Smooth muscle cell (in vitro differentiated cells): ENCODE measurements around the gene VAMP2. TPM values are rescaled to one million over a fixed set of nuclear protein-coding genes. Genes with fewer than 3 reads are reported as not detected.
A peak's percentile ranks its signal among the peaks of the same experiment; 100 is the strongest.

Experiments used
- DNase-seq: peaks from one replicate; lab custom pipeline; 2025; ENCODE audit not compliant: unreplicated experiment; lab: John Stamatoyannopoulos, UW
- H2AFZ ChIP-seq: fragments of 200-600 bp; sonication (generic); 2 replicates; pipeline ENCODE4 v1.6.0; 2016; ENCODE audit warnings: antibody characterized with exemption, low read depth, mild to moderate bottlenecking
- H3F3A ChIP-seq: fragments of 200-600 bp; sonication (generic); 2 replicates; pipeline ENCODE4 v1.6.0; 2017; ENCODE audit warnings: antibody characterized with exemption, low read depth
- H3K27ac ChIP-seq: fragments of 200-600 bp; sonication (generic); 2 replicates; pipeline ENCODE4 v1.5.1; 2016; ENCODE audit warnings: low read depth, mild to moderate bottlenecking
- H3K27me3 ChIP-seq: fragments of 200-600 bp; sonication (generic); 2 replicates; pipeline ENCODE4 v1.6.1; 2016; ENCODE audit warnings: low read depth, mild to moderate bottlenecking
- H3K36me3 ChIP-seq: fragments of 200-600 bp; sonication (generic); 2 replicates; pipeline ENCODE4 v1.5.1; 2016; ENCODE audit warnings: low read depth
- H3K4me1 ChIP-seq: fragments of 200-600 bp; sonication (generic); 2 replicates; pipeline ENCODE4 v1.5.1; 2016; ENCODE audit warnings: low read depth
- H3K4me2 ChIP-seq: fragments of 200-600 bp; sonication (generic); 2 replicates; pipeline ENCODE4 v1.6.0; 2016; ENCODE audit warnings: mild to moderate bottlenecking
- H3K4me3 ChIP-seq: fragments of 200-600 bp; sonication (generic); 2 replicates; pipeline ENCODE4 v1.5.1; 2016; ENCODE audit warnings: mild to moderate bottlenecking
- H3K79me2 ChIP-seq: fragments of 200-600 bp; sonication (generic); 2 replicates; pipeline ENCODE4 v1.6.0; 2016; ENCODE audit warnings: low read depth, mild to moderate bottlenecking
- H3K9ac ChIP-seq: fragments of 200-600 bp; sonication (generic); 2 replicates; pipeline ENCODE4 v1.6.0; 2016; ENCODE audit warnings: low read depth
- H3K9me3 ChIP-seq: fragments of 200-600 bp; sonication (generic); replicated peaks from 2 replicates; pipeline ENCODE4 v1.5.1; 2016; ENCODE audit warnings: low read depth
- H4K20me1 ChIP-seq: fragments of 200-600 bp; sonication (generic); 2 replicates; pipeline ENCODE4 v1.6.0; 2016; ENCODE audit warnings: low read depth
- WGBS: methylation state at CpG from one replicate; pipeline ENCODE4 v1.1.7; 2016; ENCODE audit warnings: low lambda C conversion rate; 5-methylcytosine and 5-hydroxymethylcytosine counted together
- polyA plus RNA-seq: library from polyadenylated mRNA; unstranded; fragments of >200 nt; fragmentation: Nextera tagmentation; extraction: Ambion mirVana; gene quantifications from 2 replicates; pipeline ENCODE4 v1.2.1, GENCODE V29; 2016
- total RNA-seq: library from RNA; depleted of rRNA; stranded (reverse); fragments of >200 nt; gene quantifications from 2 replicates; pipeline ENCODE4 v1.2.3, GENCODE V29; 2014
- TF ChIP-seq, protein P1 (sequence below): fragments of 200-600 bp; sonication (generic); IDR thresholded peaks from 2 replicates; pipeline ENCODE4 v1.5.1; 2017; ENCODE audit warnings: borderline replicate concordance, mild to moderate bottlenecking, antibody characterized with exemption; ENCODE audit not compliant: insufficient read depth, poor library complexity, severe bottlenecking

The VAMP2 gene
- total and polyA plus RNA-seq, 2 experiments from 2014 or later: 8.1 to 20.1 TPM

DNA sequence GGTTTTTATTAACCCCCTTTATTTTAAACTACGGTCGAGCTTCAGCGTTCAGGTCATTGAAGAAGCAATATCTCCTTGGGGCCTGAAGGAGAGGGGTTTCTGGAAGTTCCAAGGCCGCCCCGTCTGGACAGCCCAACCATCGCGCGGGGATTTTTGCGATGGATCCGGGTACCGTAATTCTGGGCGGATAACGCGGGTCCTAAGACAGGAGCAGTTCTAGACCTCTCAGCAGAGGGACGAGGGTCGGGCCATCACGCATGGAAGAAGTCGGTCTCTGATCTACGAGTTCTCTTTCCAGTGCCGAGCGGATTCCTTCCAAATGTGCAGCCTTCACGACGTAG lies 23.7 kb upstream of the VAMP2 start:
- DNase-seq: no peak
- no peak overlapping the region for H3K9ac ChIP-seq
- H4K20me1 ChIP-seq: peaks cover 19% of the 10 kb centered on the region
- H3K27me3 ChIP-seq: no peaks in the 10 kb centered on the region
- H3K4me2 ChIP-seq: peak overlapping the region; percentile 88
- WGBS: 1% methylated on average over 23 of the region's 23 CpGs
- TF ChIP-seq, protein P1, sequence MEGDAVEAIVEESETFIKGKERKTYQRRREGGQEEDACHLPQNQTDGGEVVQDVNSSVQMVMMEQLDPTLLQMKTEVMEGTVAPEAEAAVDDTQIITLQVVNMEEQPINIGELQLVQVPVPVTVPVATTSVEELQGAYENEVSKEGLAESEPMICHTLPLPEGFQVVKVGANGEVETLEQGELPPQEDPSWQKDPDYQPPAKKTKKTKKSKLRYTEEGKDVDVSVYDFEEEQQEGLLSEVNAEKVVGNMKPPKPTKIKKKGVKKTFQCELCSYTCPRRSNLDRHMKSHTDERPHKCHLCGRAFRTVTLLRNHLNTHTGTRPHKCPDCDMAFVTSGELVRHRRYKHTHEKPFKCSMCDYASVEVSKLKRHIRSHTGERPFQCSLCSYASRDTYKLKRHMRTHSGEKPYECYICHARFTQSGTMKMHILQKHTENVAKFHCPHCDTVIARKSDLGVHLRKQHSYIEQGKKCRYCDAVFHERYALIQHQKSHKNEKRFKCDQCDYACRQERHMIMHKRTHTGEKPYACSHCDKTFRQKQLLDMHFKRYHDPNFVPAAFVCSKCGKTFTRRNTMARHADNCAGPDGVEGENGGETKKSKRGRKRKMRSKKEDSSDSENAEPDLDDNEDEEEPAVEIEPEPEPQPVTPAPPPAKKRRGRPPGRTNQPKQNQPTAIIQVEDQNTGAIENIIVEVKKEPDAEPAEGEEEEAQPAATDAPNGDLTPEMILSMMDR: no peak
- no peaks in the 10 kb centered on the region for H3K79me2 ChIP-seq
- H3K9me3 ChIP-seq: no peaks in the 10 kb centered on the region
- H3K4me3 ChIP-seq: peak overlapping the region; percentile 75
- H3F3A ChIP-seq: peaks cover 17% of the 10 kb centered on the region
- peaks cover 12% of the 10 kb centered on the region for H3K4me1 ChIP-seq
- no peaks in the 10 kb centered on the region for H3K36me3 ChIP-seq
- peak overlapping the region; percentile 55 for H3K27ac ChIP-seq
- peak overlapping the region; percentile 99 for H2AFZ ChIP-seq

- DNase-seq: peak; percentile 87
- no peak overlapping the region for H3K27ac ChIP-seq
- H4K20me1 ChIP-seq: peaks cover 19% of the 10 kb centered on the region
- 3% methylated on average over 44 of the region's 44 CpGs for WGBS
- no peak overlapping the region for H3K9ac ChIP-seq
- H2AFZ ChIP-seq: peak overlapping the region; percentile 99
- no peaks in the 10 kb centered on the region for H3K27me3 ChIP-seq
- H3K36me3 ChIP-seq: no peaks in the 10 kb centered on the region
- H3K4me2 ChIP-seq: peak overlapping the region; percentile 88
- TF ChIP-seq, protein P1: no peak
- H3K4me3 ChIP-seq: peak overlapping the region; percentile 75
- no peaks in the 10 kb centered on the region for H3K79me2 ChIP-seq
- H3K4me1 ChIP-seq: peaks cover 12% of the 10 kb centered on the region
- no peaks in the 10 kb centered on the region for H3K9me3 ChIP-seq
- peaks cover 17% of the 10 kb centered on the region for H3F3A ChIP-seq
Observed at GRCh38 chr17:8185582-8186445, 23.1 kb upstream of the VAMP2 start.

- Histone ChIP-seq H3K4me1 (peaks cover 16% of the 10 kb centered on the region), H3K9ac (peak overlapping the region; percentile 84), H3K27ac (peak overlapping the region; percentile 68), H3K27me3 (no peaks in the 10 kb centered on the region), H3K9me3 (no peaks in the 10 kb centered on the region), H3K4me3 (peak overlapping the region; percentile 61), H2AFZ (peak overlapping the region; percentile 89), H4K20me1 (no peaks in the 10 kb centered on the region), H3K36me3 (no peaks in the 10 kb centered on the region), H3F3A (no peaks in the 10 kb centered on the region), H3K79me2 (no peaks in the 10 kb centered on the region), H3K4me2 (peak overlapping the region; percentile 92)
- DNase-seq: no peak
- 79% methylated on average over 19 of the region's 19 CpGs for WGBS
- TF ChIP-seq, protein P1: no peak
Observed at GRCh38 chr17:8176998-8177731, 14.4 kb upstream of the VAMP2 start.
